Smooth muscle cell (in vitro differentiated cells): Measurements from ENCODE around the gene PLCH2. TPM values are rescaled to one million over a fixed set of nuclear protein-coding genes. Genes with fewer than 3 reads are reported as not detected.

Experiments used
- DNase-seq: peaks from one replicate; lab custom pipeline; 2025; ENCODE audit not compliant: unreplicated experiment; lab: John Stamatoyannopoulos, UW
- H2AFZ ChIP-seq: fragments of 200-600 bp; sonication (generic); 2 replicates; pipeline ENCODE4 v1.6.0; 2016; ENCODE audit warnings: antibody characterized with exemption, low read depth, mild to moderate bottlenecking
- H3F3A ChIP-seq: fragments of 200-600 bp; sonication (generic); 2 replicates; pipeline ENCODE4 v1.6.0; 2017; ENCODE audit warnings: antibody characterized with exemption, low read depth
- H3K27ac ChIP-seq: fragments of 200-600 bp; sonication (generic); 2 replicates; pipeline ENCODE4 v1.5.1; 2016; ENCODE audit warnings: low read depth, mild to moderate bottlenecking
- H3K27me3 ChIP-seq: fragments of 200-600 bp; sonication (generic); 2 replicates; pipeline ENCODE4 v1.6.1; 2016; ENCODE audit warnings: low read depth, mild to moderate bottlenecking
- H3K36me3 ChIP-seq: fragments of 200-600 bp; sonication (generic); 2 replicates; pipeline ENCODE4 v1.5.1; 2016; ENCODE audit warnings: low read depth
- H3K4me1 ChIP-seq: fragments of 200-600 bp; sonication (generic); 2 replicates; pipeline ENCODE4 v1.5.1; 2016; ENCODE audit warnings: low read depth
- H3K4me2 ChIP-seq: fragments of 200-600 bp; sonication (generic); 2 replicates; pipeline ENCODE4 v1.6.0; 2016; ENCODE audit warnings: mild to moderate bottlenecking
- H3K4me3 ChIP-seq: fragments of 200-600 bp; sonication (generic); 2 replicates; pipeline ENCODE4 v1.5.1; 2016; ENCODE audit warnings: mild to moderate bottlenecking
- H3K79me2 ChIP-seq: fragments of 200-600 bp; sonication (generic); 2 replicates; pipeline ENCODE4 v1.6.0; 2016; ENCODE audit warnings: low read depth, mild to moderate bottlenecking
- H3K9ac ChIP-seq: fragments of 200-600 bp; sonication (generic); 2 replicates; pipeline ENCODE4 v1.6.0; 2016; ENCODE audit warnings: low read depth
- H3K9me3 ChIP-seq: fragments of 200-600 bp; sonication (generic); replicated peaks from 2 replicates; pipeline ENCODE4 v1.5.1; 2016; ENCODE audit warnings: low read depth
- H4K20me1 ChIP-seq: fragments of 200-600 bp; sonication (generic); 2 replicates; pipeline ENCODE4 v1.6.0; 2016; ENCODE audit warnings: low read depth
- CTCF ChIP-seq: fragments of 200-600 bp; sonication (generic); IDR thresholded peaks from 2 replicates; pipeline ENCODE4 v1.5.1; 2017; ENCODE audit warnings: borderline replicate concordance, mild to moderate bottlenecking, antibody characterized with exemption; ENCODE audit not compliant: insufficient read depth, poor library complexity, severe bottlenecking
- WGBS: methylation state at CpG from one replicate; pipeline ENCODE4 v1.1.7; 2016; ENCODE audit warnings: low lambda C conversion rate; 5-methylcytosine and 5-hydroxymethylcytosine counted together
- polyA plus RNA-seq: library from polyadenylated mRNA; unstranded; fragments of >200 nt; fragmentation: Nextera tagmentation; extraction: Ambion mirVana; gene quantifications from 2 replicates; pipeline ENCODE4 v1.2.1, GENCODE V29; 2016
- total RNA-seq: library from RNA; depleted of rRNA; stranded (reverse); fragments of >200 nt; gene quantifications from 2 replicates; pipeline ENCODE4 v1.2.3, GENCODE V29; 2014

Gene PLCH2
- total and polyA plus RNA-seq, 2 experiments from 2014 or later = 0.09 to 0.13 TPM

GRCh38 chr1:2477791-2478499 lies 1.9 kb downstream of the PLCH2 start:
- H3K4me1 ChIP-seq = peaks cover 19% of the 10 kb centered on the region
- DNase-seq = no peak

GRCh38 chr1:2479186-2479585 lies 3.1 kb downstream of the PLCH2 start:
- 81% methylated on average over 20 of the region's 20 CpGs for WGBS
- no peak for DNase-seq
- Histone ChIP-seq H3K4me2 (no peak overlapping the region), H2AFZ (no peak overlapping the region), H4K20me1 (no peaks in the 10 kb centered on the region), H3K9me3 (no peaks in the 10 kb centered on the region), H3K9ac (no peak overlapping the region), H3K27ac (no peak overlapping the region), H3K27me3 (no peaks in the 10 kb centered on the region), H3K36me3 (no peaks in the 10 kb centered on the region), H3K79me2 (no peaks in the 10 kb centered on the region), H3K4me1 (peaks cover 13% of the 10 kb centered on the region), H3F3A (no peaks in the 10 kb centered on the region), H3K4me3 (no peak overlapping the region)
- no peak for TF ChIP-seq CTCF

More at GRCh38 chr1:2477791-2478499, 1.9 kb downstream of the PLCH2 start:
- Histone ChIP-seq H4K20me1 (no peaks in the 10 kb centered on the region), H3K27me3 (no peaks in the 10 kb centered on the region), H3K9me3 (no peaks in the 10 kb centered on the region), H3K36me3 (no peaks in the 10 kb centered on the region), H2AFZ (no peak overlapping the region), H3K4me3 (no peak overlapping the region), H3K27ac (no peak overlapping the region), H3F3A (no peaks in the 10 kb centered on the region), H3K79me2 (no peaks in the 10 kb centered on the region), H3K9ac (no peak overlapping the region), H3K4me2 (no peak overlapping the region)
- 87% methylated on average over 28 of the region's 35 CpGs for WGBS
- no peak for TF ChIP-seq CTCF

GRCh38 chr1:2479618-2480017 lies 3.5 kb downstream of the PLCH2 start:
- H3K4me2 ChIP-seq = no peak overlapping the region

More at GRCh38 chr1:2479618-2480017, 3.5 kb downstream of the PLCH2 start:
- TF ChIP-seq CTCF = no peak
- Histone ChIP-seq H3K9ac (no peak overlapping the region), H3K9me3 (no peaks in the 10 kb centered on the region), H3K79me2 (no peaks in the 10 kb centered on the region), H2AFZ (no peak overlapping the region), H3F3A (no peaks in the 10 kb centered on the region), H3K4me3 (no peak overlapping the region), H3K36me3 (no peaks in the 10 kb centered on the region), H3K27ac (no peak overlapping the region), H3K27me3 (no peaks in the 10 kb centered on the region), H3K4me1 (peaks cover 9% of the 10 kb centered on the region), H4K20me1 (no peaks in the 10 kb centered on the region)
- no peak for DNase-seq
- 95% methylated on average over 23 of the region's 28 CpGs for WGBS
